Measurements from ENCODE around the gene TSPAN31.

The TSPAN31 gene

GRCh38 chr12:57782608-57783465, 38.0 kb downstream of the TSPAN31 start, which contains the start of gene TSFM (continued):
- TF ChIP-seq KLF7 (tag by site-specific recombination; IDR thresholded peaks at IDR 0.05; ENCODE audit: borderline replicate concordance): no peak; the same call in 1 of the 2 replicates
- peak; percentile 44; the same call in 1 of the 2 replicates for TF ChIP-seq ZNF121 (tag by site-specific recombination; IDR thresholded peaks at IDR 0.05)
- peak; percentile 93 for TF ChIP-seq ZBTB48 (tag by site-specific recombination; IDR thresholded peaks at IDR 0.05)
- TF ChIP-seq, protein P1, sequence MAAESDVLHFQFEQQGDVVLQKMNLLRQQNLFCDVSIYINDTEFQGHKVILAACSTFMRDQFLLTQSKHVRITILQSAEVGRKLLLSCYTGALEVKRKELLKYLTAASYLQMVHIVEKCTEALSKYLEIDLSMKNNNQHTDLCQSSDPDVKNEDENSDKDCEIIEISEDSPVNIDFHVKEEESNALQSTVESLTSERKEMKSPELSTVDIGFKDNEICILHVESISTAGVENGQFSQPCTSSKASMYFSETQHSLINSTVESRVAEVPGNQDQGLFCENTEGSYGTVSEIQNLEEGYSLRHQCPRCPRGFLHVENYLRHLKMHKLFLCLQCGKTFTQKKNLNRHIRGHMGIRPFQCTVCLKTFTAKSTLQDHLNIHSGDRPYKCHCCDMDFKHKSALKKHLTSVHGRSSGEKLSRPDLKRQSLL (tag by site-specific recombination; IDR thresholded peaks at IDR 0.05): no peak
- peak; percentile 97 for TF ChIP-seq CTCF (tag by site-specific recombination; IDR thresholded peaks at IDR 0.05)
- peak; percentile 85; the same call in 1 of the 2 replicates for TF ChIP-seq ZBTB1 (tag by site-specific recombination; IDR thresholded peaks at IDR 0.05)
- TF ChIP-seq ZNF2 (tag by site-specific recombination; IDR thresholded peaks at IDR 0.05): peak; percentile 96
- peak; percentile 93 for TF ChIP-seq SP7 (tag by site-specific recombination; IDR thresholded peaks at IDR 0.05)
- no peak for TF ChIP-seq ZNF48 (tag by site-specific recombination; IDR thresholded peaks at IDR 0.05)
- TF ChIP-seq ZNF155 (tag by site-specific recombination; IDR thresholded peaks at IDR 0.05): no peak
- peak; percentile 62; the same call in 1 of the 2 replicates for TF ChIP-seq ZNF664 (tag by site-specific recombination; IDR thresholded peaks at IDR 0.05)
- TF ChIP-seq ZNF324 (tag by site-specific recombination; IDR thresholded peaks at IDR 0.05): peak; percentile 96
- TF ChIP-seq HOXC10 (CRISPR knock-in tag; IDR thresholded peaks at IDR 0.05): no peak
- no peak for TF ChIP-seq OSR2 (tag by site-specific recombination; IDR thresholded peaks at IDR 0.05)
- TF ChIP-seq BCL11A (tag by site-specific recombination; IDR thresholded peaks at IDR 0.05; ENCODE audit: low read depth): no peak
- TF ChIP-seq GFI1B (tag by site-specific recombination; IDR thresholded peaks at IDR 0.05): no peak
- TF ChIP-seq ZNF138 (tag by site-specific recombination; IDR thresholded peaks at IDR 0.05; ENCODE audit: borderline replicate concordance): 0 out of 2 replicates have a peak, but pooled peaks have one; percentile 12
- TF ChIP-seq ZNF558 (tag by site-specific recombination; IDR thresholded peaks at IDR 0.05): peak; percentile 46; the same call in 1 of the 2 replicates
- peak; percentile 97 for TF ChIP-seq ZNF501 (tag by site-specific recombination; IDR thresholded peaks at IDR 0.05)
- TF ChIP-seq HOXD13 (CRISPR knock-in tag; IDR thresholded peaks at IDR 0.05; ENCODE audit: borderline replicate concordance): 0 out of 2 replicates have a peak, but pooled peaks have one; percentile 6
- TF ChIP-seq ZSCAN5A (tag by site-specific recombination; IDR thresholded peaks at IDR 0.05): peak; percentile 89
- no peak for TF ChIP-seq ZNF701 (tag by site-specific recombination; IDR thresholded peaks at IDR 0.05)
- TF ChIP-seq BCL11B (tag by site-specific recombination; IDR thresholded peaks at IDR 0.05; ENCODE audit: low read depth): no peak
- no peak for TF ChIP-seq ZNF266 (tag by site-specific recombination; IDR thresholded peaks at IDR 0.05; ENCODE audit: low read depth)
- TF ChIP-seq RBAK (tag by site-specific recombination; IDR thresholded peaks at IDR 0.05): no peak
- peak; percentile 96 for TF ChIP-seq ZFP37 (tag by site-specific recombination; IDR thresholded peaks at IDR 0.05)
- no peak for TF ChIP-seq ZNF248 (tag by site-specific recombination; IDR thresholded peaks at IDR 0.05)
- peak; percentile 90 for TF ChIP-seq ZNF391 (tag by site-specific recombination; IDR thresholded peaks at IDR 0.05; ENCODE audit: borderline replicate concordance, low read depth)
- TF ChIP-seq ZNF140 (tag by site-specific recombination; IDR thresholded peaks at IDR 0.05): no peak
- peak; percentile 100 for TF ChIP-seq ZBTB8A (tag by site-specific recombination; IDR thresholded peaks at IDR 0.05)
- TF ChIP-seq ZNF785 (tag by site-specific recombination; IDR thresholded peaks at IDR 0.05): peak; percentile 73
- TF ChIP-seq ZNF341 (tag by site-specific recombination; IDR thresholded peaks at IDR 0.05; ENCODE audit: low read depth): peak; percentile 42; the same call in 1 of the 2 replicates
- no peak for TF ChIP-seq ZNF544 (tag by site-specific recombination; IDR thresholded peaks at IDR 0.05)
- TF ChIP-seq, protein P2, sequence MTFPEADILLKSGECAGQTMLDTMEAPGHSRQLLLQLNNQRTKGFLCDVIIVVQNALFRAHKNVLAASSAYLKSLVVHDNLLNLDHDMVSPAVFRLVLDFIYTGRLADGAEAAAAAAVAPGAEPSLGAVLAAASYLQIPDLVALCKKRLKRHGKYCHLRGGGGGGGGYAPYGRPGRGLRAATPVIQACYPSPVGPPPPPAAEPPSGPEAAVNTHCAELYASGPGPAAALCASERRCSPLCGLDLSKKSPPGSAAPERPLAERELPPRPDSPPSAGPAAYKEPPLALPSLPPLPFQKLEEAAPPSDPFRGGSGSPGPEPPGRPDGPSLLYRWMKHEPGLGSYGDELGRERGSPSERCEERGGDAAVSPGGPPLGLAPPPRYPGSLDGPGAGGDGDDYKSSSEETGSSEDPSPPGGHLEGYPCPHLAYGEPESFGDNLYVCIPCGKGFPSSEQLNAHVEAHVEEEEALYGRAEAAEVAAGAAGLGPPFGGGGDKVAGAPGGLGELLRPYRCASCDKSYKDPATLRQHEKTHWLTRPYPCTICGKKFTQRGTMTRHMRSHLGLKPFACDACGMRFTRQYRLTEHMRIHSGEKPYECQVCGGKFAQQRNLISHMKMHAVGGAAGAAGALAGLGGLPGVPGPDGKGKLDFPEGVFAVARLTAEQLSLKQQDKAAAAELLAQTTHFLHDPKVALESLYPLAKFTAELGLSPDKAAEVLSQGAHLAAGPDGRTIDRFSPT (tag by site-specific recombination; IDR thresholded peaks at IDR 0.05): 0 out of 2 replicates have a peak, but pooled peaks have one; percentile 43
- TF ChIP-seq ZBTB21 (tag by site-specific recombination; IDR thresholded peaks at IDR 0.05): peak; percentile 76
